Brain pericyte (primary cell): ENCODE data around the gene BPIFB2.
"Not testable (repeated sequence)": the region's sequence is repeated elsewhere in the genome, so short reads cannot be mapped to it uniquely, and the experiment has no call there.

Experiments used
- DNase-seq: peaks from one replicate; pipeline ENCODE4 v3.0.0-alpha.2; 2012; ENCODE audit warnings: low read depth, low spot score

BPIFB2 gene

GRCh38 chr20:33007376-33008335, at the start of gene BPIFB2:
BPIFB2 (plus strand) TSS chr20:33007704; CDS start chr20:33008575, 871 bp downstream.
- no peak for DNase-seq

- DNase-seq: no peak
Observed at GRCh38 chr20:32958574-32958973, 48.9 kb upstream of the BPIFB2 start.

DNA sequence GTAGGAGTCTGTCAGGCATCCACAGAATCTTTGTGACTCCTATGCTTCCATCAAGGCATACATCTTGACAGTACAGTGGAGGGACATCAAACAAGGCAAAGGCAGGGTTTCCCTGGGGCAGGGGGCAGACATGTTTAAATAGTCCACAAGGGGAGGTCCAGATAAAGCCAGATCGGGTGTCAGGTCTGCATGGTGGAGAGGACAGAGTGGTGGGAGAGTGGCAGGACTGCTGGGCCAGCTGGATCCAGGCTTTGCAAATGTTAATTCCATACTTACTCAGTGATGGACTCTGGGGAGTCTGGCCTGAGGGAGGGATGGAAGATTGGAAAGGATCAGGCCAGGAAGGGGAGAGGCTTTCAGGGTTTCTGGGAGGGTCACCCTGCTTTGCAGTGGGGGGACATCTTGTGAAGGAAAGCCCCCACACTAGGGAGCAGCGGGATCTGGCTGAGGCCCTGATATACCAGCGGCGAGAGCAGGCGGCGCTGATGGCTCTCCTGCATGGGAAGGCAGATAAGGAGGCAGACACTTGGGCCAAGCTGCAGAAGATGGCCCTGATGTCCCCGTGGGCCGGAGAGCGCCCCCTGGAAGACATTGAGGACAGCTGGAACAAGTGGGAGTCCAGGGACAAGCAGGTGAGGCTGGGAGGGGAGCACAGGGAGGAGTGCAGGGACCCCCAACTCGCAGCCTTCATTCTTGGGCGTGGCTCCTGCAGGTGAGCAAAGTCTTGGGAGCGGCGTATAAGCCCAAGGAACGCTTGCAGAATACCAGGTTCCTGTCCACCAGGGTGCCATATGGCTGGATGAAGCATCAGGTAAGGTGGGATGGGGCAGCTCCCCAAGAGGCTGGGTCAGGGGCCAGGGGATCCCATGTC, 47.9 kb upstream of the BPIFB2 start:
- DNase-seq: no peak

DNA sequence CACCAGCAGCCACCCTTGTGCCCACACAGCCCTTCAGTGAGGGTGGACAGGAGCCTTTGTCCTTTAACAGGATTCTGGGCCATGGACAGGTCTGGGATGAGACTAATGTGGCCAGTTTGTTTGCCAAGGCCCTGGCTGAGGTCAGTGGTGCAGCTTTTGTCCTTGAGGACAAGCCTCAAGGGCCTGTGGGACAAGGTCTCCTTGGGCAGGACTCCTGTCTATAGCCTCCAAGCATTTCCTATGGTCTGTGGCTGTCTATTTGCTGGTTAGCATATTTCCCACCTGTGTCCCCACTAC, 47.3 kb upstream of the BPIFB2 start:
- DNase-seq: no peak

DNA sequence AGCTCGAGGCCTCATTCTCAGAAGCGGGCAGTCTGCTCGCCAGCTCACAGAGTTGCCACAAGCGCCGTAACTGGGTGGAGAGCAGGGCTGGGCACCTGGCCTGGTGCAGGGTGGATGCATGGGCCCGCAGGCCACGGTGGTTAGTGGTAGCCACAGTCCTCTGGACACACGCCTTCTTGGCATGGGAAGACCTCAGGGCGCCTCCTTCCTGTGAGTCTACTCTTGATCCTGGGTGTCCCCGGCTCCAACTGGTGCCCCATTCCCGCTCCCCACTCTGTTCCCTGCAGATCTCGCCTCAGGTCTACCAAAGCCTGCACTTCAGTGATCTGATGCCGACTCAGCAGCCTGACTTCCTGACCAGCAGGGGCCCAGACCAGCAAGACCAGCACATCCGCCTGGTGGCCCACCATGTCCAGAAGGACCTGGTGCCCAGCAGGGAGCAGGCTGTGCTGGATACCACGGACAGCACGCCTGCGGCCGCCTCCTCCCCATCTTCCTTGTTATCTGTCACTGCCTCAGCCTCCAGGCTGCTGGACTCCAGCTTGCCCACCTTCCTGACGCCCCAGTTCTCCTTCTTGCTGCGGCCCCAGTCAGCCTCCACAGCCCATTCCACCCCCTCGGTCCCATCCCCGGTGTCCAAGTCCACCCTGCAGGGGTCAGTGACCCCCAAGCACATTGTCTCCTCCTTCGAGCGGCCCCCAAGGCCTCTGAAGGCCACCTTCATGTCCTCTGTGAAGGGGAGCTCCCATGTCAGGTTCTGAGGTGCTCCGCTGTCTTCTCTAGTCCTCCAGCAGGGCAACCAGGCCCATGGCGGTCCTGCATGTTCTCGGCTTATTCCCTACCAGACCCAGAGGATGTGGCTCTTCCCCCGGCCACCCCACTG, 46.4 kb upstream of the BPIFB2 start:
- DNase-seq: no peak

DNA sequence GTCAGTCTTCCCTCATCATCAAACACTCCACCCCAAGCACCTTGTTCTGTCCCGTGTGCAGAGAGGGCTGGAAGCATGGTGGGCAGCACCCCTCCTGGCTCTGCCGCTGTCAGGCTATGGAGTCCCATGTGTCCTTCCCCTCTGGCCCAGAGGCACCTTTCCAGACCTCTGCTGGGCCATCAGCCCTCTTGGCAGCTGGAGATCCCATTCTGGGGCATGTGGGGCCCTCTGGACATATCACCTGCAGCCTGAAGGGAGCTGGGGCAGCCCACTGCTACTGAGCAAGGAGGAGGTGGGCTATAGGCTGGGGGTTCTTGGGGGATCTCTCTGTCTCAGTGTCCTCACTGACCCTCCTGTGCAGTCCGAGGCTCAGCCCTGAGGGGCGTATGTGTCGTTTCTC, 45.5 kb upstream of the BPIFB2 start:
- DNase-seq: no peak

DNA sequence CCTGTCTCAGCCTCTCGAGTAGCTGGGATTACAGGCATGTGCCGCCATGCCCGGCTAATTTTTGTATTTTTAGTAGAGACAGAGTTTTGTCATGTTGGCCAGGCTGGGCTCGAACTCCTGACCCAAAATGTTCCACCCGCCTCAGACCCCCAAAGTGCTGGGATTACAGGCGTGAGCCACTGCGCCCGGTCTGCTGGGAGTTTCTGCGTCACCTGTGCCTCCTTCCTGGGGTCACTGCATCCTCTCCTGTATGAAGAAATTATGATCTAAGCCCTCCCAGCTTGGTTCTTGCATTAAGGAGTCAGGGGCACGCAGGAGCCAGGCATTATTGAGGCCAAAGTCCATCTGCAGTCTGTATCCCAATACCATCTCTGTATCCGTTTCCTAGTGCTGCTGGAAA, 44.9 kb upstream of the BPIFB2 start:
- not testable (repeated sequence) for DNase-seq

DNA sequence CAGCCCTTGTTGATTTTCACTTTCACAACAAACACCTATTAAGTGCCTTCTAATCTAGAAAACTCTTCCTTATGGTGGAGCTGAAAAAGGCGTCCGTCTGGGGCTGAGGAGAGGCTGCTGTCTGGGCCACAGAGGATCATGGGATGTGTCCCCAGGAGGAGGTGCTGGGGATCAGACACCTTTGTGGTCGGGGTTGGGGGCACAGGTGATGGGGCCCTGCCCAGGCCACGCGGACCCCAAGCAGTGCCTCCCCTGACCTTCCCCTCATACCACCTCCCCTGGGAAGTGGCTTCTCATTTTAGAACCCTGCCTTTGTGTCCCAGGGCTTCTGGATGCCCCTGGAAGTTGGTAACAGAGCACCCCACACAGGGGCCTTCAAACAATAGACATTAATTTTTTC, 44.3 kb upstream of the BPIFB2 start:
- no peak for DNase-seq

GRCh38 chr20:32964575-32964974, 42.9 kb upstream of the BPIFB2 start:
- no peak for DNase-seq

DNA sequence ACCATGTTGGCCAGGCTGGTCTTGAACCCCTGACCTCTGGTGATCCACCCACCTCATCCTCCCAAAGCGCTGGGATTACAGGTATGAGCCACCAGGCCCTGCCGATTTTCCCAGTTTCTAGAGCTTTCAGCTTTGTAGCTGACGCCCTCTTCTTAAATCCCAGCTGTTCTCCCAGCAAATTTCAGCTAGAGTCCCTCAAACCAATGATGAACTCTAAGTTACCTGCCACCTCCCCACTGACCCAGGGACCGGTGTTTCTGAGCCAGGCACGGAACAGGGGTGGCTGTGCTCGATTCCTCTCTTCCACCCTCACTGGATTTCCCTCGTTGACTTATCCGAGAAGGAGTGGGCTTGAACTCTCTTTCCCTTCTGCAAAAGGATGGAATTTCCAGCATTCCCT, 42.4 kb upstream of the BPIFB2 start:
- DNase-seq: no peak

DNA sequence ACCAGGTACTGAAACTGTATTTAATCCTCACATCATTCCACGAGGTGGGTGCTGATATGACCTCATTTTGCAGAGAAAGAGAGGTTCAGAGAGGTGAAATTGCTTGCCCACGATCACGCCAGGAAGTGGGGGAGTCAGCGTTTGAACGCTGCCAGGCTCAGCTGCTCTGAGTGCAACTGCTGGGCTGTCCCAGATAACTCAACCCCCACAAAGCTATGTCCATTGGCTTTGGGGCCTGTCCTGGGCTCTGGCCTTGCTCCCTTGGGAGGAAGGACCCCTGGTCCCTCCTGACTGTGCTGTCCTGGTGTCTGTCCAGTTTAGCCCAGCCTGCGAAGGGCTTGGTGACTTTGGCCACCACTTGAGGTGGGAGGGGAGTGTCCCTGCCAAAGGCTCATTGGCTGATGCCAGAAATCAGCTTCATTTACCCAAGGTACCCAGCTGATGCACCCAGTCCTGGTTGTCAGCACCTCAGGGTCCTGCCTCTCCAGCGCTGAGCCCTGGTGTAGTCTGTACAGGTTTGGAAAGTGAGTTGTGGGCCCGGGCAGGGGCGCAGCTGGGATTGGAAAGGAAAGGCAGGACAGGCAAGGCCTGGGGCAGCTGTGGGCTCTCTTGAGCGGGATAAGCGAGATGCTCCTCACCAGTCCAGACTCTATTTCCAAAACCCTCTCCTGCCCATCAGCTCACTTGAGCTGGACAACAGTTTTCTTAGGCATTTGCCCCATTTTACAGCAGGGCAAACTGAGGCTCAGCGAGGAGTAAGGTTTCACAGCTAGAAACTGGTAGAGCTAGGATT, 41.7 kb upstream of the BPIFB2 start:
- DNase-seq: no peak

- no peak for DNase-seq
Observed at GRCh38 chr20:32966382-32966781, 41.1 kb upstream of the BPIFB2 start.

DNA sequence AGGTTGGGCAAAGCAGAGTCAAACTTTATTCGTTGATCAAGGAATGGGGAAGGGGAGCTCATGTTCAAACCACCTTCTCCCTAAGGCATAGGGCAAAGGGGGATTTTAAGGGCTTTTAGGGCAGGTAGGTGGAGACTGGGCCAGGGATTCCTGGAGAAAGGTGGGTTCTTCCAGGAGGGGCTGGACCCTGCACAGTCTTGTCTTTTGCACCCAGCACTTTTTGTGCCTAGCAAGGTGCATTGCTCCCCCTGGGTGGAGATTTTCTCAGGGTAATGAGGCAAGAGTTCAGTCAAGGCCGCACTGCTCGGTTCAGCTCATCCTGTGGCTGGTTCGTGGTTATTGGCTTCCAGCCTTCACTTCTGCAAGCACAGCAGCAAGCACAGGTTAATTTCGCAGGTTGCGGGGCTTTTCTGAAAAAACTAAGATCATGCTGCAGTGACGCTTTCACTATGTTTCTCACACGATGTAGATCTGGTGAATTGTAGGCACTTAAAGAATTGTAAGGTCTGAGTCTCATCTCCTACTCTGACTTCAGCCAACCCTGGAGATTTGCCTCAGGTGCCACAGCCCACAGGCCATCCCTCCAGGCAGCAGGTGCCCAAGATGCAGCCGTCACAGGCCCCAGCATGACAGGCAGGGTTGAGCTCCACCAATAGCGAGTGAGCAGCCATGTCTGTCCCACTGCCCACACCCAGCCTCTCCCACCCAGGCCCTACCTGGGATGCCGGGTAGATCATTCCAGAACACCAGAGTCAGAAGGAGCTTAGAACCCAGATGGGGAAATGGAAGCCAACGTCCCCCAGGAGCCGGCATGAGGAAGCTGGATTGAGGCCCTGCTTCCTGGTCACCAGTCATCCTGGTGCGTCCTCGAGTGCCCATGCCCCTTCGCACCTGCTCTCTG, 40.4 kb upstream of the BPIFB2 start:
- no peak for DNase-seq

GRCh38 chr20:32967961-32968457, 39.5 kb upstream of the BPIFB2 start:
- DNase-seq: no peak

- no peak for DNase-seq
Observed at GRCh38 chr20:32968478-32969241, 38.8 kb upstream of the BPIFB2 start.

DNA sequence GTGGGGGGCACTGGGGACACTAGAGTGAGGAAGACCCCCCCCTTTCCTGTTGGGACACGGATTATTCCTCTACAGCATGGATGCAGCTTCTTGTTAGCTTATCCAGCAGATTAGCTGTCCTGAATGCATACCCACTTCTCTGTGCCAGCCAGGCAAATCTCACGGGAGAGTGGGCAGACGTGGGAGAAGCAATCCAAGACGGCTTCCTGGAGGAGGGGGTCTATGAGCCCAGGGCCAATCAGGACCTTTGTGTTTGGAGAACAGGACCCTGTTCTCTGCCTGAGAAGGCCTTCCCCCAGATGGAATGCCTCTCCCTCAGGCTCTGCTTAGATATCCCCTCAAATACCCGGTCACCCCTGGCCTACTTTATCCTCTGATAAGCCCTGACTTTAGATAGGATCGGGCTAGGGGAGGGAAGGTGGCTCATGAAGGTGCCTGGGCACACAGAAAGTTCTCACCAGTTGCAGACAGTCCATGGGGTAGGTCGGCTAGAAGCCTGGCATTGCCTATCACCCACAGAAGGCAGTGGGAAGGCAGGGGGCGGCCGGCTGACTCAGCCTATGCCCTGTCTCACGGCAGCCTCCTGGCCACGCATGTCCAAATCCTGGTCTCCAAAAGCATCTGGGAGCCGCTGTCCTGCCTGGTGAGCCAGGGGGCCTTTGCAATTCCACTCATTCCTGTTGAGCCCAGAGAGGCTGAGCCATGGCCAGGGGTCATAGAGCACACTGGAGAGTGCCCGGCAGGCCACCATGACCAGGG, 38.0 kb upstream of the BPIFB2 start:
- DNase-seq: no peak

DNA sequence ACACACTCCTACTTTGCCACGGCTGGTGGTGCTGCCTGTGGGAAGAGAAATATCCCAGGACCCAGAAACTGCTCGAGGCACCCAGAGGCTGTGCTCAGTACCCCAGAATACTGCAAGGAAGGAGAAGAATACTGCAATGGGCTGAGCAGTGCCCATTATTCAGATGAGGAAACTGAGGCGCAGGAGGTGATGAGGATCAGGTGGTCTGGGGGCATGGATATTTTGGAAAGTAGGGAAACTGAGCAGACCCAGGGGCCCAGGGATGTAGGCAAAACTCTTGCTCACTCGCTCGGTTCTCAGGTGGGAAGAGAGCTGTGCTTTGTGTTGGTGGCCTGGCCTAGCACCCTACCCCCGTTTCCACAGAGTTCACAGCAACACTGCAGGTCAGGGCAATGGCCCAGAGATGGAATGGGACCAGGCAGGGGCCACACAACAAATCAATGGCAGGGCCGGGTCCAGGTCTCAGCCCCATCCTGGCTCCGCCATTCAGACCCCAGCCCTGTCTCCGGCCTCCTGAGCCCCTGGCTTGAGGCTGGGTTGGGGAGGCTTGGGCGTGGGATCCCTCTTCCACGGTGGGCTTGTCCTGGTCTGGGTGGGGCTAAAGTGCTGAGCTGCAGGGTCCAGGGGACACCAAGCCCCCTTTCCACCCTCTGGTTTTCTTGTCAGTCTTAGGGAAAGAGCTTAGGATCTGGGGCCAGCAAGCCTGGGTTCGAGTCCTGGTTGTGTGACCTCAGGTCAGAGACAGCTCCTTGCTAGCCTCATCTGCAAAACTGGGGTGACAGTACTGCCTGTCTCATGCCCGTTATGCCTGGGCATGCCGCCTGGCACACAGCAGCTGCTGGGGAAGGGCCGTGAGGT, 37.2 kb upstream of the BPIFB2 start:
- DNase-seq: no peak
